Gastroesophageal sphincter (tissue), 3 donors: ENCODE measurements around the gene ADIG.

Source experiments
- CTCF ChIP-seq, 4 experiments: fragments of 200-600 bp in 2 of 4; fragments of 450-650 bp in 2 of 4; sonication (generic) in 1 of 4; IDR thresholded peaks; one replicate each; pipeline ENCODE4 v1.5.1; 2017 to 2019; ENCODE audit warnings: antibody characterized with exemption in 4 of 4, mild to moderate bottlenecking in 2 of 4, moderate library complexity in 2 of 4
- POLR2A ChIP-seq, 2 donors: fragments of 450-650 bp; IDR thresholded peaks; one replicate each; pipeline ENCODE4 v1.6.1; 2017; ENCODE audit warnings: antibody characterized with exemption in 2 of 2, mild to moderate bottlenecking in 2 of 2, moderate library complexity in 1 of 2

- TF ChIP-seq CTCF (IDR thresholded peaks at IDR 0.05) (no peak), POLR2A (IDR thresholded peaks at IDR 0.05) (no peak)
These were observed 30.7 kb upstream of the ADIG start for GRCh38 chr20:38550274-38550673.
